ENCODE measurements around the gene PER2.

PER2 gene

DNA sequence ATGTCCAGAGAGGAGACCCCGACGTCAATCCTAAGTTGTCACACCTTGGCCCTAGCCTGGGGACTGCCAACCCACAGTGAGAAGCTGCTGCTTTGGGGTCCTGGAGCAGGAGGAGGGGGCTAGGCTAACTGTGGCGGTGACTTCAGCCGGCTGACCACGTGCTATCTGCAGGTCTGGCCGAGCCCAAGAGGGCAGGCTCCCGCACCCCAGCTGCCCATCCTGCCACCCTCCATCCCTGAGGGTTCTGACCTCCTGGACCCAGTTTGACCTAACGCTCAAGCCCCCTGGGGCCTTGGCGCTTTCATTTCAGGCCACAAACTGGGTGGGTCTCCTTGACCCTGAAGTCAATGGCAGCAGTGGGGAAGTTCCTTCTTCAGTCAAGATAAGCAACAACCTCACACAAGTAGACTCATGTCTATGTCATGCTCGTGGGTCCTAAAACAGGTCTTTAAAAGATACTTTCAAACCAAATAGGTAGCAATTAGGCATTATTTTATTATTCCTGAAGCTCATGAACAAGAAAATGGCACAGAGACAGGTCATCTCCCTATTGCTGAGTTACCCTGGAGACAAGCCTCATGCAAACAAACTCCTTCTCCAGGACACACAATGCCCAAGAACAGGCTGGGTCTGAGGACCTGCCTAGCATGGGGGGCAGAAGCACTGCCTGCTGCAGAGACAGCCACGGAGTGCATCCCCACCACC is 50.8 kb downstream of the PER2 start:
- TF ChIP-seq, protein P1, sequence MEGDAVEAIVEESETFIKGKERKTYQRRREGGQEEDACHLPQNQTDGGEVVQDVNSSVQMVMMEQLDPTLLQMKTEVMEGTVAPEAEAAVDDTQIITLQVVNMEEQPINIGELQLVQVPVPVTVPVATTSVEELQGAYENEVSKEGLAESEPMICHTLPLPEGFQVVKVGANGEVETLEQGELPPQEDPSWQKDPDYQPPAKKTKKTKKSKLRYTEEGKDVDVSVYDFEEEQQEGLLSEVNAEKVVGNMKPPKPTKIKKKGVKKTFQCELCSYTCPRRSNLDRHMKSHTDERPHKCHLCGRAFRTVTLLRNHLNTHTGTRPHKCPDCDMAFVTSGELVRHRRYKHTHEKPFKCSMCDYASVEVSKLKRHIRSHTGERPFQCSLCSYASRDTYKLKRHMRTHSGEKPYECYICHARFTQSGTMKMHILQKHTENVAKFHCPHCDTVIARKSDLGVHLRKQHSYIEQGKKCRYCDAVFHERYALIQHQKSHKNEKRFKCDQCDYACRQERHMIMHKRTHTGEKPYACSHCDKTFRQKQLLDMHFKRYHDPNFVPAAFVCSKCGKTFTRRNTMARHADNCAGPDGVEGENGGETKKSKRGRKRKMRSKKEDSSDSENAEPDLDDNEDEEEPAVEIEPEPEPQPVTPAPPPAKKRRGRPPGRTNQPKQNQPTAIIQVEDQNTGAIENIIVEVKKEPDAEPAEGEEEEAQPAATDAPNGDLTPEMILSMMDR (IDR thresholded peaks at IDR 0.05; ENCODE audit: borderline replicate concordance, control extremely low read depth, extremely low read depth, insufficient read depth, missing control alignments) = no peak
- DNase-seq (ENCODE audit: low spot score) = no peak
- in situ Hi-C loops (cut with MboI; ENCODE audit: low sequenced_read_pairs, unreplicated experiment) = no loop called here

DNA sequence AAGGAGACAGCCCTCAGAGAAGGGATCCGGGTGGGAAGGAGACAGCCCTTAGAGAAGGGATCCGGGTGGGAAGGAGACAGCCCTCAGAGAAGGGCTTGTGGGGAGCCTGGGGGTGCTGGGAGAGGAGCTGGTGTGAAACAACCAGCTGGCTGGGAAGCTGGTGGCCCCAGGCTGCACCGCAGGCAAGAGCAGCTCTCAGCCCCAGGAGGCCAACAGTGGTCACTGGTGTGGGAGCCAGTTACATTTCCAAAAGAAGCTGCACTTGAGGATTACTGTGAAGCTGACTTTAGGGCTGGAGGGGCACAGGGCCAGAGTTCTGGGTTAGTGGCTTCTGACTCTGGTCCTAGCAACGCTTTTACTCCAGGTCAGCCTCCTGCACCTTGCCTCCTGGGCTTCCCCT is 51.8 kb downstream of the PER2 start:
- no peak for DNase-seq (ENCODE audit: low spot score)
- TF ChIP-seq, protein P1 (IDR thresholded peaks at IDR 0.05; ENCODE audit: borderline replicate concordance, control extremely low read depth, extremely low read depth, insufficient read depth, missing control alignments) = no peak
- in situ Hi-C loops (cut with MboI; ENCODE audit: low sequenced_read_pairs, unreplicated experiment) = no loop called here

DNA sequence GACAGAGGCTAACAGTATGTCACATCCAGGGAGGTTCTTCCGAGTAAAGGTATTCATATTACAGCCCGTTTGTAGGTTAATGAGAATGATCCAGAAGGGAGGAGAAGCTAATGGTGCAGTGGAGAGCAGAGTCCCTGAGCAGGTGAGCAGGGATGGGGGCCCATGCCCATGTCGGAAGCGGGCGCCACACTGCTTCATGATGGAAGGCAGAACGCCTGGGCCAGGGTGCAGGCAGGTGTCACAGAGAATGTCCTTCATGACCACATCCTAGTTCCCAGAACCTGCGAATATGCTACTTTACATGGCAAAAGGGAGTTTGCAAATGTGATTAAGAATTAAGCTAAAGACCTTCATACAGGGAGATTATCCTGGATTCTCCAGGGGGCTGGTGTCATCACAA is 52.6 kb downstream of the PER2 start:
- in situ Hi-C loops (cut with MboI; ENCODE audit: low sequenced_read_pairs, unreplicated experiment) = no loop called here
- DNase-seq (ENCODE audit: low spot score) = no peak
- TF ChIP-seq, protein P1 (IDR thresholded peaks at IDR 0.05; ENCODE audit: borderline replicate concordance, control extremely low read depth, extremely low read depth, insufficient read depth, missing control alignments) = no peak

DNA sequence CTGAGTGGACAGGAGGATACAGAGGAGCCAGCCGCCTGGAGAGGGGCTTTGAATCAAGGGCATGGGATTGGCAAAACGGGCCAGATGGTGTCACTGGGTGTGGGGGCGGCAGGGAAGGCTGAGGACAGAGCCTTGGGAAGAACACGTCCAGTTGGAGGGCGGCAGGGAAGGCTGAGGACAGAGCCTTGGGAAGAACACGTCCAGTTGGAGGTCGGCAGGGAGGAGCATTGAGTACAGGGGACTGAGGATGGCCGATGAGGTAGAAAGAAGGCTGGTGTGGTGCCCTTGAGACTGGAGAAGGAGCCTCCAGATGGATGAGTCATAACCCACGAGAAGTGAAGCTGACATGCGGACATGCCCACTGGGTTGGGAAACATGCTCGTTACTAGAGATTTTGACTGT is 53.1 kb downstream of the PER2 start:
- in situ Hi-C loops (cut with MboI; ENCODE audit: low sequenced_read_pairs, unreplicated experiment) = no loop called here
- peak; percentile 20 for DNase-seq (ENCODE audit: low spot score)
- TF ChIP-seq, protein P1 (IDR thresholded peaks at IDR 0.05; ENCODE audit: borderline replicate concordance, control extremely low read depth, extremely low read depth, insufficient read depth, missing control alignments) = no peak

DNA sequence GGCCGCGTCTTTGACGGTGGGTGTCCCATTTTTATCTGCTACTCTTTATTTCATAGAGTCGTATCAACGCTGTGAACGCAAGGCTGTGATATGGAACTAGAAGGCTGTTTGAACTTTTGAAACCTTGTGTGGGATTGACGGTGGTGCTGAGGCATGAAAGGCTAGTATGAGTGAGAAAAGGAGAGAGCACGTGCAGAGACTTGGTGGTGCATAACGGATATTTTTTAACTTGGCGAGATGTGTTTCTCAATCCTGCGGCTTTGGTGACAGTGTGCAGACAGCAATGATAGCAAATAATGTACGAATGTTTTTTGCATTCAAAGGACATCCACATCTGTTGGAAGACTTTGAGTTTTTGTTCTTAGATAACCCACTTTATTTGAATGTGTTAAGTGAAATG is 54.8 kb downstream of the PER2 start:
- in situ Hi-C loops (cut with MboI; ENCODE audit: low sequenced_read_pairs, unreplicated experiment) = no loop called here
- TF ChIP-seq, protein P1 (IDR thresholded peaks at IDR 0.05; ENCODE audit: borderline replicate concordance, control extremely low read depth, extremely low read depth, insufficient read depth, missing control alignments) = no peak
- DNase-seq (ENCODE audit: low spot score) = no peak

DNA sequence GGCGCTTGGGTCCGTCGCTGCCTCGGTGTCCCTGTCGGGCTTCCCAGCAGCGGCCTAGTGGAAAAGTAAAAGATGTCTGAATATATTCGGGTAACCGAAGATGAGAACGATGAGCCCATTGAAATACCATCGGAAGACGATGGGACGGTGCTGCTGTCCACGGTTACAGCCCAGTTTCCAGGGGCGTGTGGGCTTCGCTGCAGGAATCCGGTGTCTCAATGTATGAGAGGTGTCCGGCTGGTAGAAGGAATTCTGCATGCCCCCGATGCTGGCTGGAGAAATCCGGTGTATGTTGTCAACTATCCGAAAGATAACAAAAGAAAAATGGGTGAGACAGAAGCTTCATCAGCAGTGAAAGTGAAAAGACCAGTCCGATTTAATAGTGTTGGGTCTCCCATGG is 56.6 kb downstream of the PER2 start:
- TF ChIP-seq, protein P1 (IDR thresholded peaks at IDR 0.05; ENCODE audit: borderline replicate concordance, control extremely low read depth, extremely low read depth, insufficient read depth, missing control alignments) = no peak
- in situ Hi-C loops (cut with MboI; ENCODE audit: low sequenced_read_pairs, unreplicated experiment) = no loop called here
- no peak for DNase-seq (ENCODE audit: low spot score)
